HG02943 (cell line): Measurements from ENCODE around the gene PPP4R4.

Experiments used
- ATAC-seq: cut with Tn5 transposase; IDR thresholded peaks from one replicate; pipeline ENCODE4 v1.9.1; 2021; ENCODE audit warnings: mild to moderate bottlenecking, low read depth, moderate library complexity; ENCODE audit not compliant: unreplicated experiment

The PPP4R4 gene

DNA sequence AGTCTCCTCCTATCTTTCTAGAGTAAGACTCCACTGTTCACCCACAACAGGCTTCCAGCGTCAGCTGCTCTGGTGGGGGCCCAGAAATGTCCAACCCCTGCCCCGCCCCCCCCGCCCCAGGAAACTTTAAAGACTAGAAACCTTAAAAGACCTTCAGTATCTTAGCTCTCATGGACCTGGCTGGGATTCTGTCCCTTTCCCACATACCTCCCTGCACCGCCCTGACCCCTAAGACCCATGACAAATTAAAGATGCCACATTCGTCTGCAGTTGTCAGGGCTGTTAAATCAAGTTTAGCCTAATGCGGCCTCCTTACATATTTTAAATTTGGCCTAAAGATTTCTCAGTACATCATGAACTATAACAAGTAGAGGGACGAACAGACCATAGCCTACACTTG is 129.0 kb downstream of the PPP4R4 start:
- no peak for ATAC-seq

DNA sequence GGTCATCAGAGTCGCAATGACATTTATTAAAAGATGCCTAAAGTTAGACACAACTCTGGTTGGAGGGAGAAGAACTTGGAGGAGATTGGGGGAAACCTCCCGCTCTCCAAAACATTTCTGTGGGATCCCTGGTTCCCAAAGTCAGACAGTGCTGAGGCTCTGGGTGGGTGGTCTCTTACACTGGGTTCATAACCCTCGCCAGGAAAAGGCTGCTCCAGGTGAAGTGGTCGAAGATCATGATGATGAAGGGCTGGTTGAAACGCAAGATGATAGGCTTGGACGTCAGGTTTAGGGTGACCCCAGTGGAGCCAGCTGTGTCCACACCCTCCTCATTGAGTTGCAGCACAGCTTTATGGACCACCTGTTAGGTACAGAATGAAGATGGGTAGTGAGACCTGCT is 130.1 kb downstream of the PPP4R4 start:
- ATAC-seq = no peak

DNA sequence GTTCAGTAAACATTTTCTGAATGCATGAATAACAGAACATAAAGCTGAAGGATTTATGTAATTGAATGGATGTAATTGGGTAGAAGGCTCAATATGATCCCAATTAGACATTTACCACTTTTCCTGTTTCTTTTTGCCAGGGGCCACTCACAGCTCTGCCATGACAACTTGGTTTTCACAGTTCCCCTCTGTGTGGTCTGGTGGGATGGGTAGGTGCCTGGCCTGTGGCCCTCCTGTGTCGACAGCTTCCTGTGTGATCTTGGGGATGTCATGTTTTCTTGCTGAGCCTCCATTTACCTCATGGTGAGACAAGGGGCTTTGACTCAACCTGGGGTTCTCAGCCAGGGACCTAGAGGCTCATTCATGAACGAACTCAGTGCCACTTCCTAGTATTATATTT is 131.5 kb downstream of the PPP4R4 start:
- no peak for ATAC-seq

DNA sequence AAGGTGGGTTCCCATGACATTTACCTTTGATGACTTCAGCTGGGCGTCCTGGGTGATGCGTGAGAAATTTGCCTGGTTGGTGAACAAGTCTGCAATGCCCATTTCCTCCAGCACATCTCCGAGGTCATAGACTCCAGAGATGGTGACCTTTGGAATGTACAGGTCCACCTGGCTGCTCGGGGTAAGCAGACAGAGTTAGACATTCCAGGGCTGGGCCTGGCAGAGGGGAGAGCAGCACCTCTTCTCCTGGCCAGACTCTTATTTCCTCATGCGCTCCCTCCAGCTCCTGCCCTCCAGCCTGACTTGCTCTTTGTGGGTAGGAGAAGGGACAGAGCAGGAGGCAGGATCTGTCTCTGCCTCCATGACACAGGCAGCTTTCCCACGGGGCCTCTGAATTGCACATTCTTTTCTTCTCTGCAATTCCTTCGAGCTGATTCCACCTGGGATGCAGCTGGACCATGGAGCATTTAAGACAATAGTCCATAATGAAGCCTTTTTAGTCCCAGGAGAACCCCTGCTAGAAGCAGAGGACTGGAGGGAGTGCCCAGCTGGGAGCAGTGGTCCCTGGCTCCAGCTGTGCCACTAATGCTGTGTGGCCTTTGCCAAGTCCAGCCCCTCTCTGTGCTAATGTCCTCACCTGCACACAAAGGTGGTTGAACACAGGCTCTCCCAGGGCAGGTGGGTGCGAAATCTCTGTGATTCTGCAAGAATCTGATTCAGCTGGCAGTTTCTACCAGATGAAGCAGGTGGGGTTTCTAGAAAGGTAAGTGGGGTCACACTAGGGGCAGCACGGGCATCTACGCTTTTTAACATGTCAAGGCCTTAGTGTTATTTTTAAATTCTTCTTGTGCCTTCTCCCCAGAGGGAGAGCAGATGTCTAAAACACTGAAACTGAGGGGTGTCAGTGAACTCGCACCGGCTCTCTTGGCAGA is 132.2 kb downstream of the PPP4R4 start:
- no peak for ATAC-seq

DNA sequence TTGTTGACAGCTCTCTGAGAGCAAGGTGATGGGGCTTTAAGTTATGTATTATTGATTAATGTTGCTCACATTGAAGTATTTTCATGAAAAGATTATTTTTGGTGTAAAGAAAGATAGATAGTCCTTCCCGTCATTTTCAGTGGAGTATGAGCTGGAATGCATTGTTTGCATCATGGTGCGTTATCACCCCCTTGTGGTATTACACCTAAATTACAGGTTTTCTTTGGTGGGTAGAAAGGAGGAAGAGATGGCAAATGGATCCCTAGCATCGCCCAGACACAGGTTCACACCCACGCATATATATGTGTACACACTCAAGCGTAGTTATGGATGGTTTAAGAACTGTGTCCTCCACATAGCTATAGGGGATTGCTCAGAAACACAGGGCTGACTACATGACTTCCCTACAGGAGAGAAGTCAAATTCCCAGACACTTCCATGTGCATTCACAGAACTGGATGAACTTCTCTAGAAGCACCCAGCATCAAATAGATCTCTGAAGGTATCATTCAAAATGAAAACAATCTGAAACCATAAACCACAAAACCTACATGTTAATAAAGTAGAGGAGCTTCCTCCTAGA is 133.4 kb downstream of the PPP4R4 start:
- no peak for ATAC-seq

DNA sequence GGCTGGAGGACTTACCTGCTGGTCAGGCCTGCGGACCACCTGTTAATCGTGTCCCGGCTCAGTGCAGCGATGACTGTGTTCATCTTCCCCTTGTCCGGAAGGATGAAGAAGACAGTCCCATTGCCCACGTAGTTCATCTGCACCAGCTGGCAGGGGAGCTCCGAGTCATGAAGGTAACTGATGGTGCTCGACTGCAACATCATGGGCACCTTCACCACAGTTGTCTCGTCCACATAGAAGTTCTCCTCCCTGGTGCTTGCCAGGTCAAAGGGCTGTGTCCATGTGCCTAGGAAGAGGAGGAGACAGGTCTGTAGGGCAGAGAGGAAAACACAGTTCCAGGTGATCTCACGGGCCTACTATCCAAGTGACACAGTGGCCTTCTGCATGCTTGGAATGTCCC is 135.6 kb downstream of the PPP4R4 start:
- ATAC-seq = no peak

DNA sequence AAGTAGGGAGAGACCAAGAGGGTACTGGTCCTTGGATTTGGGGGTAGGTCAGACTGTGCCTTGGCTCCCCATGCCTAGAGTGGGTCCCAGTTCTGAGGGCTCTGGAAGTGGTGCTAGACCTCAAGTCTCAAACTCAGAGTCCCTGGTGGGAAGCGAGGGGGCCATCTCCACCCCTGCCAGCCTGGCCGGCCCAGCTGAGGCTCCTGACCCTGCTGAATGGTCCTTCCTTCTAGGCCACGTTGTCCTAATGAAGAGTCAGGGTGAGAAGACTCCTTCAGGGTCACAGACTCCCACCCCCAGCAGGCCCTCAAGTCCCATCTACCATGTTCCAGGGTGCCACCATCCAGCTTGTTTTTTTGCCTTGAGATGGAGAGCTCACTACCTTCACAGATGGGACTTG is 136.1 kb downstream of the PPP4R4 start:
- no peak for ATAC-seq

DNA sequence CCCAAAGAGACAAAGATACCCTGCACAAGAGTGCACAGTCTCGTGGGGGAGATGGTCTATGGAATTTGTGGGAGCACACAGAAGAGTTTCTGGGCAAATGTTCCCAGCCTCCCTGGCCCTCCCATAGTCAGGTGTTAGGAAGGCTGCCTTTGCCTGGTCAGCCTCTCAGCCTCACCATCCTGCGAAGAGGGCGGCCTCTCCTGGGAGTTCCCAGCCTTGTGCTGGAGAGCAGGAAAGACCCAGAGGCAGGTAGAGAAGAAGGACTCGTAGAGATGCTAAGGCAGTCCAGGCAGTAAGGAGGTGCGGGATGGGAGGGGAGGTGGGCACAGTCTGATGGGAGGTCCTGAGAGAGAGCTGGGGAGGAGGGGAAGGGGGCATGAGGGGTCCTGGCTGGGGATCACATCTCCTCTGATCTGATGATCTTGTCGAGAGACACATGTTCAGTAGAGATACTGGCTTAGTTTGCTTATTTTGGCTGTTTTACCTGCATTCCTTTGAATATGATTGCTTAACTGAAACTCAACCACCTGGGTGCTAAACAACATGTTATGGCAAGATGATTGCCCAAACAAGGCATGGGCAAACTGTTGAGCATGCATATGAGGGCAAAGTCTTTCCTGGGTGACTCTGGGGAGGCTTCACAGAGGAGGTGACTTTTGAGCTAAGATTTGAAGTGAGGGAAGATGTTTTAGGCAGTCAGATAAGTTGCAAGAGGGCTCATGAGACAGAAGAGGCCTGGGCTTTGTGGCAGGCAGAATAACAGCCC is 138.5 kb downstream of the PPP4R4 start:
- ATAC-seq = no peak

DNA sequence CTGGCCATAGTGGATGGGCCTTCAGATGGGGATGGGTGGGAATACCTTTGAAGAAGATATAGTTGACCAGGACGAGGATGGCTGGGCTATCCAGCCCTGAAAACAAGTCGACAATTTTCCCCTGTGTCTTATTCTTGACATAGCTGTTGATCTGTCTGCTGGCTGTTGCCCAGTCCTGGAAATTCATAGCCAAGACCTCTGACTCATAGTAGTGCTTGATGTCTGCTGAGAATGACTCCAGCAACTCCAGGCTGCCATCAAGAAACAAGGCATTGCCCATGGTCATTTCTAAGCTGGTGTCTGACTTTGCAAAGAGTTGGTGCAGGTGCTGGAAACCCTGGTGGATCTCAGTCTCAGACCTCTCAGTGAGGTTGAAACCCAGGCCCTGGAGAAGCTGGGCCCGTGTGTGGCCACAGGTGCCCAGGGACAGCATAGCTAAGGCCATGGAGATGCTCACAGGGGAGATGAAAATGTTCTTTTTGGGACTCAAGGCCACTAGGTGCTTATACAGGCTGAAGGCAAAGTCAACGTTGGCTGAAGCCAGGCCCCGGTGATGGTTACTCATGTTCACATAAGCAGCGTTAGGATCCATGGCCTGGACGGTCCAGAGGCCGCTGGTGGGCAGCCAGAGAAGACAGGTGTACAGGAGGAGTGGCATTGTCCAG is 140.0 kb downstream of the PPP4R4 start:
- ATAC-seq = no peak

DNA sequence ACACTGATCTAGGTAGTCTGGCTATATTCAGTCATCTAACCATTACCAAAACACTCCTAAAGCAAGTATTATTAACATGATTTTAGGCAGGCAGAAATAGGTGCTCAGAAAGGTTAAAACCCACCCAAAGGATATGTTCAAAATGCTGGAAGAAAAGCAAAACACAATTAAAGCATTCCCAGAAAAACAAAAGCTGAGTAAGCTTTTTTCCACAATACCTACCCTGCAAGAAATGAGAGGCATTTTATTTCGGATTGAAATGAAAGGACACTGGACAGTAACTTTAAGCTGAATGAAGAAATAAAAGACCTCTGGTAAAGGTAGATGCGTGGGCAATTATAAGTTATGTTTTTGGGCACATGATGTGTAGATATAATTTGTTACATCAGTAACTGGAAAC is 140.8 kb downstream of the PPP4R4 start:
- no peak for ATAC-seq

DNA sequence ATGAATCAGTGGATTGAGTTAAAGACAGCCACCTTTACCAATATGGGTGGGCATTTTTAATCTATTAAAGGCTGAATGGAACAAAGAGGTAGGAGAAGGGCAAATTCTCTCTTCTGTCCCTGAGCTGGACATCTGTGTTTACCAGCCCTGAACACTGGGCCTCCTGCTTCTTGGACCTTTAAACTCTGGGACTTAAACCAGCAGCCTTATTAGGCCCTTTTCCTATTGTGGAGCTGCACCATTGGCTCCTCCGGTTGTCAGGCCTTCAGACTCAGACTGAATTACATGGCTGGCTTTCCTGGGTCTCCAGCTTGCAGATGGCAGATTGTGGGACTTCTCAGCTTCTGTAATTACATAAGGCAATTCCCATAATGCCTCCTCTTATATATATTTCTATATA is 142.6 kb downstream of the PPP4R4 start:
- no peak for ATAC-seq

DNA sequence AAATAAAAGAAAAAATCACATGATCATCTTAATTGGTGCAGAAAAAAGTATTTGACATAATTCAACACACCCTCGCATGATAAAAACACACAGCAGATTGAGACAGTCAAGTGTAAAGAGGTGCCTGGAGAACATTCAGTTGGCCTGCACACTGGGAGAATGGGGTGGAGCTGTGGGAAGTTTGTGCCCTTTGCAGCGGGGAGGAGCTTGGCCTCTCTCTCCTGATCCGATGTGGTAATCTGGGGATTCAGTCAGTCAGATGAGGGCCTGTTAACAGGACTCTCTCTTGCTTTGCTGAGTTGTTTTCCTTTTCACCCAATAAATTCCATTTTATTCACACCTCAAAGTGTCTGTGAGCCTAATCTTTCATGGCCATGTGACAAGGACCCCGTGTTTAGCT is 143.1 kb downstream of the PPP4R4 start:
- no peak for ATAC-seq

DNA sequence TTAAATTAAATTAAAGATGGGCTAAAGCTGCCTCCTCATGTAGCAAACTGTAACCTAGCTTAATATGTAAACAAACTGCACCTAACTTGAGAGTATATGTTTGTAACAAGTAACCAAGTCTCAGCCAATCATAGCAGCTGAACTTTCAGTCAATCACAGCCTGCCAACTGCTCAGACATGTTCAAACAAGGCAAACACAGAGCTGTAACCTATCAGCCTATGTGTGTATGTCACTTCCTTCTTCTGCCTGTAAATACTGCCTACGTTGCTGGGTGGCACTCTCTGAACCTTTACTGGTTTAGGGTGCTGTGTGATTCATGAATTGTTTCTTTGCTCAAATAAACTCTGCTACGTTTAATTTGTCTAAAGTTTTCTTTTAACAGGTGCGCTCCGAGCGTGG is 146.1 kb downstream of the PPP4R4 start:
- no peak for ATAC-seq

DNA sequence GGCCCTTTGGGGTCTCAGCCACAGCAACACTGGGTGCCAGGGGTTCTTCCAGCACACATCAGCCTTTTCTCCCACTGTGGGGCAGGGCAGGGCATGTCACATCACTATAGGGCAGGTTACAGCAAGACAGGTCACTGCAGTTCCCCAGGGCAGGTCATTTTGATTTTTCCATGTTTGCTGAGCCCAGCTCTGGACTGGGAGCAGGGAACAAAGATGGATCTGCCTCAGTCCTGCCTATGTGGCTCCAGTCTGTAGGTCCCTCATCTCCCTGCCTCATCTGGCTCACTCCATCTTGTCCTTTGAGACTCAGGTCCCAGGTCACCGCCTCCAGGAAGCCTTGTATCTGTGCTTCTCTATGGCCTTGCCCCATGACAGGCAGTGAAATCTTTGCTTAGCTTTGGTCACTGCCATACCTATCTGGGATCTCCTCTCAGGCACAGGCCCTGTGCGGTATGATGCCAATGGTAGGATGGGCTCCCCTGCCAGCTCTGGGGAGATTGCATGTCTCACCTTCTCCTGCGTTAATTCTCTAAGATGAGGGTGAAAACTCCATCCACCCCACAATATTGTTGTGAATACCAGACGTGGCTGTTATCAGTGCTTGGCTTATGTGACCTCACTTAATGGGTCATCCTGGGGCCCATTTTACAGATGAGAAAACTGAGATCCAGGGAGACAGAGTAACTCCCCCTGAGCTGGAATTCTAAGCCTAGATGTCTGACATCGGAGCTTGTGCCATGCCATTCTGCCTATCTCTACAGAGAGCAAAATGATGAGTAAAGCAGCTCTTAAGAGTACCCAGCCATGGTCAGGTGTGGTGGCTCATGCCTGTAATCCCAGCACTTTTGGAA is 147.5 kb downstream of the PPP4R4 start:
- no peak for ATAC-seq

DNA sequence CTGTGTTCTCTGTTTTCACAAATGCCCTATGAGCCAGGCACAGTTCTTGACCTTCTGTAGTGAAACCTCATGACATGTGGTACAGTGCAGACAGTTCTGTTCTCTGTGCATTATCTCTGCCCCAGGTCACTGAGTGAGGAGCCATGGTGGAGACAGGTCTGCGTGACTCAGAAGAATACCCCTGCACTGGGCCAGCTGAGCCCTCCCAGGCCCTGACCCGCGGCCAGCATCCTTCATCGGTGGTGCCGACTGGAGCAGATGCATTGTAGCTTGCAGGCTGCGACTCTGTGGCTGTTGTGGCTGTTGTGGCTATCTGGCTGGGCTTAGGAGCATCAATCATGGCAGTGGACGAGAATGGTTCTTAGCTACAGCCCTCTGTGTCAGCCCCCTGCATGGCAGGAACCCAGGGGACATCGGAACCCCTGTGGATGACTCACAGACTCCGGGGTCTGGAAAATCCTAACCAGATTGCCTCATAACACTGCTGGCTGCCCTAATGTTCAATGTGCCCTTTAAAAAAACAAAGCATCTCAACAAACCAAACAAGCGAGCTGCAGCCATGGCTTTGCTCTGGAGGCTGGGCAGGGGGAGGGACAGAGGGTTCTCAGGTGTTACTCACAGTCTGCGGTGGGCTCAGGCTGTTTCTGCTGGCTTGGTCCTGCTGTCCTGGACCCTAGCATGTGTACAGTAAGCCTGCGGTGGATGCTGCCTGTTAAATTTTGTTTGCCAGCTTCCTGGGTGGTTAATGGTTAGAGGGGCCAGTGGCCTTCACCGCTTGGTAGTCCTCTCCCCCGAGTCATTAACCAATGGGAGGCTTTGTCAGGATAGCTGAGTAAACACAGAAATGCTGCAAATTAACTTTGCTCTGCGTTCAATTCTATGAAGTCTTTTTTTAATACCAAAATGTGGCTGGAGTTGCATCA is 148.8 kb downstream of the PPP4R4 start, which contains the start of gene SERPINA6:
Gene SERPINA6, minus strand, starts transcription at position 689 of the 923 bp plus-strand sequence. CDS start 8,688 bp downstream, outside the sequence.
- no peak for ATAC-seq

DNA sequence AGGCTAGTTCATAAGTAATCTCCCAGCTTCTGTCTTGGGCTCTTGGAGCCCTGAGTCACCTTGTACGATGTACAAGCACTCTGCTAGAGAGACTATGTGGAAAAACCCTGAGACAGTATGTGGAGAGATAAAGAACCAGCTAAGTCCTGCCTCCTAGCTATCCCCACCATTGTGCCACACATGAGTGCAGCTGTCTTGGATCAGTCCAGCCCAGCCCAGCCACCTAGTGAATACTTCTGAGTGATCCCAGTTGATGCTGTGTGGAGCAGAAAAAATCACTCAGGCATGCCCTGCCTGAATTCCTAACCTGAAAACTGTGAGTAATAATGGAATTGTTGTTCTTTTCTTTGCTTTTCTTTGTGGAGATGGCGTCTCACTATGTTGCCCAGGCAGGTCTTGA is 154.1 kb downstream of the PPP4R4 start:
- no peak for ATAC-seq
